Ascending aorta (tissue), 2 donors: ENCODE measurements around the gene ALDH16A1. TPM values are rescaled to one million over a fixed set of nuclear protein-coding genes. Genes with fewer than 3 reads are reported as not detected.

ENCODE experiments used
- DNase-seq, 2 donors: peaks; one replicate each; pipeline ENCODE4 v3.0.0-alpha.2; 2019; ENCODE audit warnings: low spot score in 2 of 2
- H3K27ac ChIP-seq, 2 donors: fragments of 200-600 bp; sonication (generic); one replicate each; pipeline ENCODE4 v1.5.1; 2016 to 2017; ENCODE audit warnings: mild to moderate bottlenecking in 1 of 2
- H3K27me3 ChIP-seq: fragments of 200-600 bp; sonication (generic); one replicate; pipeline ENCODE4 v1.5.1; 2017
- H3K36me3 ChIP-seq, 2 donors: fragments of 200-600 bp; sonication (generic); one replicate each; pipeline ENCODE4 v1.5.1; 2016
- H3K4me1 ChIP-seq, 2 donors: fragments of 200-600 bp; sonication (generic); one replicate each; pipeline ENCODE4 v1.5.1; 2016 to 2017; ENCODE audit warnings: mild to moderate bottlenecking in 1 of 2
- H3K4me3 ChIP-seq, 2 donors: fragments of 200-600 bp; sonication (generic); one replicate each; pipeline ENCODE4 v1.5.1; 2016 to 2017; ENCODE audit warnings: mild to moderate bottlenecking in 1 of 2
- H3K9me3 ChIP-seq, 2 donors: fragments of 200-600 bp; sonication (generic); one replicate each; pipeline ENCODE4 v1.5.1; 2016
- intact Hi-C: fragments of 100-400 bp; cut with DNase I; formaldehyde crosslinking; loops from one replicate; pipeline ENCODE4 v1.15.1; 2023
- total RNA-seq: library from RNA; depleted of rRNA; stranded (reverse); fragments of >200 nt; gene quantifications from one replicate; pipeline ENCODE4 v1.1.0, GENCODE V29; 2016
- TF ChIP-seq, protein P1 (sequence below), 3 experiments: fragments of 200-600 bp in 2 of 3; fragments of 450-650 bp in 1 of 3; sonication (generic) in 2 of 3; IDR thresholded peaks; one replicate each; pipeline ENCODE4 v1.5.1; 2016 to 2019; ENCODE audit warnings: antibody characterized with exemption in 3 of 3, mild to moderate bottlenecking in 1 of 3, moderate library complexity in 1 of 3

ALDH16A1 gene
- total RNA-seq, 1 donor from 2014 or later = 27.9 TPM

GRCh38 chr19:49421039-49421877 lies 31.8 kb upstream of the ALDH16A1 start:
- Histone ChIP-seq H3K27me3 (peaks cover 21% of the 10 kb centered on the region), H3K4me1 (peaks cover 6 to 17% of the 10 kb centered on the region in 2 donors)
- DNase-seq = peak in 1 of 2 donors; percentile 68

GRCh38 chr19:49421878-49422202 lies 31.2 kb upstream of the ALDH16A1 start:
- intact Hi-C loops = no loop called here
- Histone ChIP-seq H3K36me3 (no peaks in the 10 kb centered on the region), H3K4me1 (peaks cover 6 to 17% of the 10 kb centered on the region in 2 donors), H3K27me3 (peaks cover 24% of the 10 kb centered on the region), H3K9me3 (no peaks in the 10 kb centered on the region), H3K27ac (no peak overlapping the region), H3K4me3 (no peak overlapping the region)
- DNase-seq = no peak
- TF ChIP-seq, protein P1, sequence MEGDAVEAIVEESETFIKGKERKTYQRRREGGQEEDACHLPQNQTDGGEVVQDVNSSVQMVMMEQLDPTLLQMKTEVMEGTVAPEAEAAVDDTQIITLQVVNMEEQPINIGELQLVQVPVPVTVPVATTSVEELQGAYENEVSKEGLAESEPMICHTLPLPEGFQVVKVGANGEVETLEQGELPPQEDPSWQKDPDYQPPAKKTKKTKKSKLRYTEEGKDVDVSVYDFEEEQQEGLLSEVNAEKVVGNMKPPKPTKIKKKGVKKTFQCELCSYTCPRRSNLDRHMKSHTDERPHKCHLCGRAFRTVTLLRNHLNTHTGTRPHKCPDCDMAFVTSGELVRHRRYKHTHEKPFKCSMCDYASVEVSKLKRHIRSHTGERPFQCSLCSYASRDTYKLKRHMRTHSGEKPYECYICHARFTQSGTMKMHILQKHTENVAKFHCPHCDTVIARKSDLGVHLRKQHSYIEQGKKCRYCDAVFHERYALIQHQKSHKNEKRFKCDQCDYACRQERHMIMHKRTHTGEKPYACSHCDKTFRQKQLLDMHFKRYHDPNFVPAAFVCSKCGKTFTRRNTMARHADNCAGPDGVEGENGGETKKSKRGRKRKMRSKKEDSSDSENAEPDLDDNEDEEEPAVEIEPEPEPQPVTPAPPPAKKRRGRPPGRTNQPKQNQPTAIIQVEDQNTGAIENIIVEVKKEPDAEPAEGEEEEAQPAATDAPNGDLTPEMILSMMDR (IDR thresholded peaks at IDR 0.05) = no peak

More at GRCh38 chr19:49421039-49421877, 31.8 kb upstream of the ALDH16A1 start:
- Histone ChIP-seq H3K4me3 (no peak overlapping the region), H3K9me3 (no peaks in the 10 kb centered on the region), H3K36me3 (no peaks in the 10 kb centered on the region), H3K27ac (no peak overlapping the region)
- TF ChIP-seq, protein P1 (IDR thresholded peaks at IDR 0.05) = no peak
- intact Hi-C loops = no loop called here

DNA sequence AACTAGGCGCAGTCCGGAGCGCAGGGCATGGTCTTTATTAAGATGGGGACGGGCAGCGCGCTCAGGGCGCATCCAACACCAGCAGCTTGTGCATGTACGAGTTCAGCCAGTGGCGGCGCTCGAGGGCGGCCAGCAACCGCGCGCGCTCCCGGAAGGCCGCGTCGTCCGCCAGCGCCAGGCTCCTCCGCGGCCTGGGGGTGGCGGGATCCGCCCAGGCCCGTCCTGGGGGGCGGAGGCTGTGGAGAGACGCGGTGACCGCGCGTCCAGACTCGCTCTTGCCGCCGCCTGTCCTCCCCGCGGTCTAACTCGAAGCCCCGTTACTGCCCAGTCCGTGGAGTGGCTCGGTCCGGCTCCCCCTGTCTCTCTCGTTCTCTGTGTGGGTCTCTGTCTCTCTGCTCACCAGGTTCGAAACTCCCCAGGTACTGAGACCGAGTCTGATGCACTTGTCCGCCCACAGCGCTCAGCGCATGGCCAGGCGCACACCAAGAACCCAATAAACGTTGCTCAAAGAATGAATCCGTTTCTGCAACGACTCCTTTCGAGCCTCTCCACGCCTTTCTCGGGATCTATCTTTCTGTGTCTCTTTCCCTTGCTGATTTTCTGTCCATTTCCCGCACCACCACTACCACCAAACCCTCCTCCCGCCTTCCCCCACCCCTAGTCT lies 30.5 kb upstream of the ALDH16A1 start:
- Histone ChIP-seq H3K9me3 (no peaks in the 10 kb centered on the region), H3K4me3 (peak overlapping the region; percentile 38 to 48), H3K4me1 (peaks cover 6 to 17% of the 10 kb centered on the region in 2 donors), H3K27ac (no peak overlapping the region), H3K36me3 (no peaks in the 10 kb centered on the region), H3K27me3 (peaks cover 28% of the 10 kb centered on the region)
- DNase-seq = no peak
- TF ChIP-seq, protein P1 (IDR thresholded peaks at IDR 0.05) = peak in 2 of 3 experiments; percentile 25 to 45
- intact Hi-C loops = no loop called here

DNA sequence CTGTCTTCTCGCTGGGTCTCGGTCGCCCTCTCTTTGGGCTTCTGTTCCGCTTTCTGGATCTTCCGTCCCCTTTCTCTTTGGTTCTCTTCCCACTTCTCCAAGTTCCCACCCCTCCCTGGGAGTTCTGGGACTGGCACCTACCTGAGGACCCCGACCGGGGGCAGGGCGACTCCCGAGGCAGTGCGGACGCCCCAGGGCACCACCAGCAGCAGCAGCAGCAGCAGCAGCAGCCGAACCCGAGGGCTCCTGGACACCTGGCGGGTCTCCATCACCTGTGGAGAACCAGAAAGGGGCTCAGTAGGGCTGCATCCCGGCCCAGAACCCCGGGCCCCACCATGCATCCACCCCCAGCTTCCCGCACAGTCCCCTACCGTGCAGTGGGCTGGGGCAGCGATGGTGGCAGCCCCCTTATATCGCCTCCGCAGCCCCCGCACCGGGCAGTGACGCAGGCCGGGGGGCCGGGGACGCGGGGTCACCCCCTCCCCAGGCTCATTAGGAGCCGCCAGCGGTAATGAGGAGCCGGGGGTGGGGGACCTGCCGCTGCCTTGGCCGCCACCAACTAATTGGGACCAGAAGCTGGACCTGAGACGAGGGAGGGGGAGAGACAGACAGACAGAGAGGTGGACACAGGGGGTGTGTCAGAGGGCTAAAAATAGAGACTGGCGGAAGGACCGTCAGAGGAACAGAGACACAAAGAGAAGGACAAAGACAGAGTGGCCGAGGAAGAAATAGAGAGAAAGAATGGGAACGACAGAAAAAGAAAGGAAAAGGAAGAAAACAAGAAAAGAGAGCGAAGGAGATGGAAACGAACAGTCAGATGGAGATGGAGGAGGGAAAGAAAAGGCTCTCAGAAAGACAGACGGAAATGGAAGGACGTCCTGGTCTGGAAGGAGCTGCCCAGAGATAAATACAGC lies 29.7 kb upstream of the ALDH16A1 start, which contains the start of gene PTH2:
TSS of gene PTH2 (minus strand) at position 371 of the 914 bp plus-strand sequence. CDS start at position 269, 102 bp downstream.
- intact Hi-C loops = no loop called here
- no peak for DNase-seq
- Histone ChIP-seq H3K27me3 (peaks cover 28% of the 10 kb centered on the region), H3K4me1 (peaks cover 6 to 21% of the 10 kb centered on the region in 2 donors), H3K9me3 (no peaks in the 10 kb centered on the region), H3K4me3 (peak within 1 kb of the TSS; percentile 38 to 48), H3K36me3 (no peaks in the 10 kb centered on the region), H3K27ac (no peak within 1 kb of the TSS)
- TF ChIP-seq, protein P1 (IDR thresholded peaks at IDR 0.05) = no peak

DNA sequence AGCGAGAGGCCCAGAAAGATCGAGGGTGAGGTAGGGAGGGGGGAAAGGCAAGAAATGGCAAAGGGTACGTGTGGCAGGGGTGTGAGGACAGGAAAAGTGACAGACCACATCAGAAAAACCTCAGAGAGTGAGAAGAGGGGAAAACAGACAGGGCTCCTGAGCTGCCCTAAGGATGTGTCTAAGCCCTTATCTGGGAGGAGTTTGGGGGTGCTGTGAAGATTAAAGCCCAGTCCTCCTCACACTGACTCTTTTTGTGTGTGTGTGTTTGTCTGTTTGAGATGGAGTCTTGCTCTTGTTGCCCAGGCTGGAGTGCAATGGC lies 29.1 kb upstream of the ALDH16A1 start:
- TF ChIP-seq, protein P1 (IDR thresholded peaks at IDR 0.05) = no peak
- intact Hi-C loops = no loop called here
- no peaks in the 10 kb centered on the region for H3K9me3 ChIP-seq
- DNase-seq = no peak
- peaks cover 28% of the 10 kb centered on the region for H3K27me3 ChIP-seq
- H3K36me3 ChIP-seq = no peaks in the 10 kb centered on the region
- H3K27ac ChIP-seq = no peak overlapping the region
- no peak overlapping the region for H3K4me3 ChIP-seq
- H3K4me1 ChIP-seq = peaks cover 6 to 22% of the 10 kb centered on the region in 2 donors
